Stimulated activated CD4-positive, alpha-beta T cell treated with anti-CD3 and anti-CD28 coated beads, TNF-alpha, amount 100 ng/mL, for 48 hours (primary cell): ENCODE measurements around the gene MICAL3.
A peak's percentile ranks its signal among the peaks of the same experiment; 100 is the strongest.
"Not testable (repeated sequence)": the region's sequence is repeated elsewhere in the genome, so short reads cannot be mapped to it uniquely, and the experiment has no call there.

Experiments used
- DNase-seq, 3 donors: peaks; one replicate each; pipeline ENCODE4 v3.0.0-alpha.2; 2020; ENCODE audit warnings: low read depth in 3 of 3

Gene MICAL3

DNA sequence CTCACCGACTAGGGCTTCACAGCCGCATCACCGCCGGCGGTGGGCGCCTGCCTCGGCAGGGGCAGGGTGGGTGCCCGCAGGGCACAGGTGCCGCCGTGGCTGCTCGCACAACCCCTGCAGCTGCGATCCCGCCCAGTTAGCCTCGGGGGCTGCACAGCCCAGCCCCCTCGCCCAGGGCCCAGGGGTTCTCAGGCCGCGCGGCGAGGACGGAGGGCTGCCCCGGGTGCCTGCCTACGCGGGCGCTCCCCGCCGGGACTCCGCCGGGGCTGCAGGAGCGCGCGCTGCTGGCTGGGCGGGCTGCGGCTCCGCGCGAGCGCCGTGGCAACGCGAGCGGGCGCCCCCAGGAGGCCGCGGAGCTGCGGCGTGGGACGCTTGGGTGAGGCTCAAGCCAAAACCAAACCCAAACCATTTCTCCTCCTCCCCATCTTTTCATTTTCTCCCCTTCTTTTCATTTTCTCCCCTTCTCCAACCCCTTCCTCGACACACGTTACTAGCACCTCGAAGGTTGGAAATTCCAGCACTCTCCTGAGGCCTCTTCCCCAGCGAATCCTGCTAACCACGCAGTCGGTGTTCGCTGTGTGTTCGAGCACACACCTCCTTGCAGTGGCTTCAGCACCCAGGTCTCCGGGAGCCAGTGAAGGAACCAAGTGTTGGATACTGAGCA lies at the start of gene MICAL3:
Gene MICAL3 (minus strand): TSS at position 286 of the 664 bp plus-strand sequence. CDS start 117,749 bp downstream, outside the sequence.
- peak in 2 of 3 donors; percentile 45 to 64 for DNase-seq

DNA sequence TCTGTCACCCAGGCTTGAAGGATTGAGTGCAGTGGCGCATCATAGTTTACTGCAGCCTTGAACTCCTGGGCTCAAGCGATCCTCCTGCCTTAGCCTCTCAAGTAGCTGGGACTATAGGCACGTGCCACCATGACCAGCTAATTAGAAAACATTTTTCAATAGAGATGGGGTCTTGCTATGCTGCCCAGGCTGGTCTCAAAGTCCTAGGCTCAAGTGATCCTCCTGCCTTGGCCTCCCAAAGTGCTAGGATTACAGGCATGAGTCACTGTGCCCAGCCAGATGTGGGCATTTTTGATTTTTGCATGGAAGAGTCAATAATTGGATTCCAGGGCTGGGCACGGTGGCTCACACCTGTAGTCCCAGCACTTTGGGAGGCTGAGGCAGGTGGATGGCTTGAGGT lies 49.6 kb upstream of the MICAL3 start:
- not testable (repeated sequence) for DNase-seq

DNA sequence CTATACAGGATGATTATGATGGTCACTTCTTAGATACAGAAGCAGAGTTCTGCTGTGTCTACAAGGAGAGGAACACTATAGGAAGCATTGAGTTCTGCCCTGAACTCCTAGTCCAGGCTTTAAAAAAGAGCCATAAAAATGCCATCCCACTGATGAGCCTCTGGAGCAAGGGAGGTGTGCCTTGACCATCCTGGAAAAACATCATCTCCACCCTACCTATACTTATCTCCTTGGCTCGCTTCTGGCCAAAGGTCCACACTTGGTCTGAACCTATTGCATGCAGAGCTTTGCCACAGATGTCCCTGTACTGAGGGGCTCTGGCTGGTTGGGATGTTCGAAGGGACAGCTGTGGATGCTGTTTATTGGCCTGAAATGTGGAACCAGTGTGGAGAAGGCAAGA lies 49.1 kb upstream of the MICAL3 start:
- DNase-seq, result no peak

DNA sequence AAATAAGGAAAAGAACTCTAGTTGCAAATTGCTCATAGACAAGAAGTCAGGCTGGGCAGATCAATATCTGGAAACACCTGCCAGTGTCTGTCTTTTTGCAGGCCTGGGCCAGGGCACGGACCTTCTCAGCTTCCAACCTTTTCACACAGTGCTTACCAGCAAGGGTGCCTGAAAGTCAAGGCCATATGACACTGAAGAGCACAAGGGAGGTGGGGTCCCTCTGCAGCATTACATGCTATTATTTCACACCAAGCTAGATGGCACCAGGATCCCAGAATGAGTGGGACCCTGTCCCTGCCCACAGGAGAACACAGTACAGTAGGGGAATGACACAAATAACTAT lies 47.6 kb upstream of the MICAL3 start:
- no peak for DNase-seq

GRCh38 chr22:18071307-18071967 lies 47.1 kb upstream of the MICAL3 start:
- DNase-seq, result not testable (repeated sequence)

GRCh38 chr22:18070556-18071306 lies 46.4 kb upstream of the MICAL3 start:
- no peak for DNase-seq

DNA sequence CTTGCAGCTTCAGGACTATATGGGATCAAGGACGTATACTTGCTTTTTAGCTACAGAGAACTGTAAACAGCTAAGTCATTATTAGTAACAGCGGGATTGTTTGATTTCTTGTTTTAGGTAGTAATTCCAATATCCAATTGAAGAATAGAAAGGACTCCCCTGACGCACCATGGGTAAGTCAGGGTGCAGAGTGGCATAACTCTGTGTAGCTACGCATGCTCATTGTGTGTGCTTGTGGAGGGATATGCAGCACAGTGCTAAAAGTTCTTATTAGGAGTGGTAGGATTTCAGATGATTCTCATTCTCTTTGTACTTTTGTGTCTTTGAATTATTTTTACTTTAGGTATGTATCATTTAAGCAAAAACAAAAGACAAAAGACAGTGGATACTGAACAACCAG lies 45.7 kb upstream of the MICAL3 start:
- DNase-seq, result no peak

- no peak for DNase-seq
Measured at GRCh38 chr22:18069041-18069440, 44.7 kb upstream of the MICAL3 start.

GRCh38 chr22:18068381-18068988 lies 44.1 kb upstream of the MICAL3 start:
- DNase-seq, result no peak

- DNase-seq, result no peak
Measured at GRCh38 chr22:18067548-18068341, 43.4 kb upstream of the MICAL3 start.

DNA sequence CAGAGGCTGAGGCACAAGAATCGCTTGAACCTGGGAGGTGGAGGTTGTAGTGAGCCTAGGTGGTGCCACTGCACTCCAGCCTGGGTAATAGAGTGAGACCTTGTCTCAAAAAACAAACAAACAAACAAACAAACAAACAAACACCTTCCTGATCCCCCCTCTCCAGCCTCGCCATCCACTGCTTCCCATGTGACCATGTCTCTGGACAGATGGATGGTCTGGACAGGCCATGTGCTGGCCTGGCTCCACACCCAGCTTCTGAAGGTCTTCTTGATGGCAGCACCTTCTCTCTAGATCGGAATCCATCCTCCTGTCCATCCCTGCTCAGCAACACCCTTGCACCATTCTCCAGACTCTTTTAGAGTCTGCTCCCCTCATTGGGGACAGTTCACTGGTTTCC lies 42.8 kb upstream of the MICAL3 start:
- DNase-seq, result no peak

GRCh38 chr22:18066181-18066859 lies 42.0 kb upstream of the MICAL3 start:
- no peak for DNase-seq

- DNase-seq, result no peak
Measured at GRCh38 chr22:18065256-18065655, 40.9 kb upstream of the MICAL3 start.

- no peak for DNase-seq
Measured at GRCh38 chr22:18064636-18065035, 40.3 kb upstream of the MICAL3 start.

DNA sequence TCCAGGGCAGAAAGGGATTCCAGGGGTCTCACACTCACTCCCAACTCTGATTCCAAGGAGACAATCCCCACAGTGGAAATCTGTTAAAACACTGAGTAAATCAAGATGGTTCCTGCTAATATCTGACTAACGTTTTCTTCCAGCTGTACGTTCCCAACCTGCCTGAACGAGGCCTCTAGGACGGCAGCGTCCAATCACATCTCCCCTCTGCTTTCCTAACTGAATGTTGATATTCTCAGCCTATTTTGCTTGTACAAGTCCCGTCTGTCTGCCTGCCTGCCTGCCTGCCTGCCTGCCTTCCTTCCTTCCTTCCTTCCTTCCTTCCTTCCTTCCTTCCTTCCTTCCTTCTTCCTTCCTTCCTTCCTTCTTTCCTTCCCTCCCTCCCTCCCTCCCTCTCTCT lies 39.4 kb upstream of the MICAL3 start:
- DNase-seq, result not testable (repeated sequence)

- DNase-seq, result no peak
Measured at GRCh38 chr22:18063306-18063705, 38.9 kb upstream of the MICAL3 start.

DNA sequence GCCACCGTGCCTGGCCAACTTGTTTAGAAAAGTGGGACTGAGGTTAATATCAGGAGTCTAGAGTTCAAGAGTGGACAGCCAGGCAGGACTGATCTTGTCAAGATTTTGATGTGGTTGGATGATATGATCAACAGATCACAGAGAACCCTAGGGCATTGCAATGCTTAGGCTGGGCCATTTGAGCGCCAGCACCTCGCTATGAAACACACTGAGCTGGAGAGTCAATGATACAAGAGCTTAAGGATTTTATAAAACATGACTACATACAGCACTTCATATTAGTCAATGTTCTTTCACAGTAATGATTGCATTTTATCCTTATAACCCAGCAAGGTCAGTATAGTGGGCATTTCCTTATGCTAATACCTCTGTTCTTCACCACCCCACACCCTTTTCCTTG lies 38.1 kb upstream of the MICAL3 start:
- no peak for DNase-seq

DNA sequence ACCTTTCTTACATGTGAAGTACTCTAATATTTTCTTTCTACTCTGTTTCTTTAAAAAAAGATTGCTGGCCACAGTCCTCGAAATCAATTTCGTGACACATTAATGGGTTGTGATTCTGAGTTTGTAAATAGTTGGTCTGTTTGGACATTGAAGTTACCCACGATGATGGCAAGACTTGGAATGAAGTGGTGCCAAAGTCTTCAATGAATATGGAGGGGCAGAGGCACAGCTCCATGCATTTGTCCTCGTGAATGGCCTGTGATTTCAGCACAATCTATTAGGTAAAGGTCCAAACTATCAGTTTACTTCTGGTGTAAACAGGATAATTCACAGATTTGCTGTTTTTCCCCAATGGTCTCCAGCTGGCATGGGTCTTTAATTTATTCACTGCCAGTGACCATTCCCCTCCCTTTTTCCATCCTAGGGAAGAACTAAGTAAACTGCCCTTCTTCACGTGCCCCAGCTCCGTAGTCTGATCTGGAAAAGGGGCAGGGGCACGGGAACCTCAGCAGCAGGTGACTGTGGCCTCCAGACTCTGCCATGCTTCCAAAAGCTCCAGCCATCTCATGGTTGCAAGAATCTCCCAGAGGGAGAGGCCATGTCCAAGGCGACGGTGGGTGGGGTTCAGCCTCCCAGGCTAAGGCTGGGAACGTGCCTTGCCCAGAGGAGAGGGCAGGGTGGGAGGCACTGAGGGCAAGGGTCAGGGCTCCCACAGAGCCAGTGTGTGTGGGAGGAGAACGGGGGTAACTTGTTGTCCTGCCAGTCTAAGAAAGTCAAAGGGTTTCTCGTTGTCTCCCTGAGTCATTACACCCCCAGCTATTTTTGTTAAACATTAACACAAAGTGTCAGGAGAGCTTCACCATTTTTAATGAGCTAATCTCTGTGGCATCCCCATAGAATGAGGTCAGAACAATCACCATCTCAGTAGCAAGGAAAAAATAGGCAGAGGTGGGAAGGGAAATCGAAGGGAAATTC lies 36.6 kb upstream of the MICAL3 start:
- no peak for DNase-seq

DNA sequence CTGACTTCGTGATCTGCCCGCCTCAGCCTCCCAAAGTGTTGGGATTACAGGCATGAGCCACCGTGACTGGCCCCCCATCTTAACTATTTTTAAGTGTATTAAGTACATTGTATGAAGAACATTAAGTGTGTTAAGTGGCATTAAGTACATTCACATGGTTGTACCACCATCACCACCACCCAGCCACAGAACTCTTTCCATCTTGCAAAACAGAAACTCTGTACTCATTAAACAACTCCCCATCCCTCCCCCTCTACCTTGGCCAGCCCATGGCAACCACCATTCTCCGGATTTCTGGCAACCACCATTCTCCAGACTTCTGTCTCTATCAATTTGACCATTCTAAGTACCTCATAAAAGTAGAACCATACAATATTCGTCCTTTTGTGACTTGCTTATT lies 35.6 kb upstream of the MICAL3 start:
- DNase-seq, result no peak

DNA sequence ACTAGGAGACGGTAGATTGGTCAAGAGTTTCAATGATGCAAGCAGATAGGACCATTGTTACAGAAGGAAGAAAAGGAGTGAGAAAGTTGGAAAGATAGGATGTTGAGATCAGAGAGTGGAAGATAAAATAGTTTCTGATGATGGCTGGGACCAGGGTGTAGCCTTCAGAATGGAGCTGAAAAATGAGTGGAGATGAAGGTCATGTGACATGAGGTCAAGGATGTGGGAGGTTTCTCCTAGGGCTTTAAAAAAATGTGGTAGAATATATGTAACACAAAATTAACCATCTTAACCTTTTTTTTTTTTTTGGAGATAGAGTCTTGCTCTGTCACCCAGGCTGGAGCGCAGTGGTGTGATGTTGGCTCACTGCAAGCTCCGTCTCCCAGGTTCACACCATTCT lies 35.1 kb upstream of the MICAL3 start:
- DNase-seq, result no peak
